ENCODE data around the gene RAB44. TPM values are rescaled to one million over a fixed set of nuclear protein-coding genes. Genes with fewer than 3 reads are reported as not detected.

RAB44 gene
- total RNA-seq, 1 experiment from 2014 or later, result not detected

GRCh38 chr6:36701401-36701991, 3.9 kb downstream of the RAB44 start:
- ATAC-seq, result peak; percentile 64

GRCh38 chr6:36702656-36703055, 5.0 kb downstream of the RAB44 start:
- DNase-seq (ENCODE audit: low read depth, low spot score), result no peak
- H3K4me3 ChIP-seq (ENCODE audit: low read depth in 2 of 2, low read length in 2 of 2), result no peak overlapping the region
- in situ Hi-C loops (cut with HindIII; ENCODE audit: low pct_unique_long_range_greater_than_20kb, low sequenced_read_pairs) (no loop called here), intact Hi-C loops (cut with micrococcal nuclease; ENCODE audit: unreplicated experiment) (no loop called here)
- CTCF ChIA-PET, result no interaction called here
- H3K4me1 ChIP-seq (ENCODE audit: control insufficient read depth, insufficient read depth, low read length), result no peaks in the 10 kb centered on the region
- no TSS peak for BruUV-seq (replicated peaks)
- no peaks in the 10 kb centered on the region for H3K27me3 ChIP-seq (ENCODE audit: control insufficient read depth, insufficient read depth, low read length)
- no peak overlapping the region for H3K27ac ChIP-seq (ENCODE audit: low read length)
- H3K36me3 ChIP-seq (ENCODE audit: control insufficient read depth, insufficient read depth, low read length), result no peaks in the 10 kb centered on the region
- no peaks in the 10 kb centered on the region for H3K9me3 ChIP-seq (ENCODE audit: control insufficient read depth, insufficient read depth, low read depth, low read length)
- TF ChIP-seq, protein P1, sequence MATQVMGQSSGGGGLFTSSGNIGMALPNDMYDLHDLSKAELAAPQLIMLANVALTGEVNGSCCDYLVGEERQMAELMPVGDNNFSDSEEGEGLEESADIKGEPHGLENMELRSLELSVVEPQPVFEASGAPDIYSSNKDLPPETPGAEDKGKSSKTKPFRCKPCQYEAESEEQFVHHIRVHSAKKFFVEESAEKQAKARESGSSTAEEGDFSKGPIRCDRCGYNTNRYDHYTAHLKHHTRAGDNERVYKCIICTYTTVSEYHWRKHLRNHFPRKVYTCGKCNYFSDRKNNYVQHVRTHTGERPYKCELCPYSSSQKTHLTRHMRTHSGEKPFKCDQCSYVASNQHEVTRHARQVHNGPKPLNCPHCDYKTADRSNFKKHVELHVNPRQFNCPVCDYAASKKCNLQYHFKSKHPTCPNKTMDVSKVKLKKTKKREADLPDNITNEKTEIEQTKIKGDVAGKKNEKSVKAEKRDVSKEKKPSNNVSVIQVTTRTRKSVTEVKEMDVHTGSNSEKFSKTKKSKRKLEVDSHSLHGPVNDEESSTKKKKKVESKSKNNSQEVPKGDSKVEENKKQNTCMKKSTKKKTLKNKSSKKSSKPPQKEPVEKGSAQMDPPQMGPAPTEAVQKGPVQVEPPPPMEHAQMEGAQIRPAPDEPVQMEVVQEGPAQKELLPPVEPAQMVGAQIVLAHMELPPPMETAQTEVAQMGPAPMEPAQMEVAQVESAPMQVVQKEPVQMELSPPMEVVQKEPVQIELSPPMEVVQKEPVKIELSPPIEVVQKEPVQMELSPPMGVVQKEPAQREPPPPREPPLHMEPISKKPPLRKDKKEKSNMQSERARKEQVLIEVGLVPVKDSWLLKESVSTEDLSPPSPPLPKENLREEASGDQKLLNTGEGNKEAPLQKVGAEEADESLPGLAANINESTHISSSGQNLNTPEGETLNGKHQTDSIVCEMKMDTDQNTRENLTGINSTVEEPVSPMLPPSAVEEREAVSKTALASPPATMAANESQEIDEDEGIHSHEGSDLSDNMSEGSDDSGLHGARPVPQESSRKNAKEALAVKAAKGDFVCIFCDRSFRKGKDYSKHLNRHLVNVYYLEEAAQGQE (IDR thresholded peaks at IDR 0.05; ENCODE audit: insufficient read depth in 1 of 2, low read depth in 2 of 2, low read length in 1 of 2), result no peak
- TF ChIP-seq, protein P2, sequence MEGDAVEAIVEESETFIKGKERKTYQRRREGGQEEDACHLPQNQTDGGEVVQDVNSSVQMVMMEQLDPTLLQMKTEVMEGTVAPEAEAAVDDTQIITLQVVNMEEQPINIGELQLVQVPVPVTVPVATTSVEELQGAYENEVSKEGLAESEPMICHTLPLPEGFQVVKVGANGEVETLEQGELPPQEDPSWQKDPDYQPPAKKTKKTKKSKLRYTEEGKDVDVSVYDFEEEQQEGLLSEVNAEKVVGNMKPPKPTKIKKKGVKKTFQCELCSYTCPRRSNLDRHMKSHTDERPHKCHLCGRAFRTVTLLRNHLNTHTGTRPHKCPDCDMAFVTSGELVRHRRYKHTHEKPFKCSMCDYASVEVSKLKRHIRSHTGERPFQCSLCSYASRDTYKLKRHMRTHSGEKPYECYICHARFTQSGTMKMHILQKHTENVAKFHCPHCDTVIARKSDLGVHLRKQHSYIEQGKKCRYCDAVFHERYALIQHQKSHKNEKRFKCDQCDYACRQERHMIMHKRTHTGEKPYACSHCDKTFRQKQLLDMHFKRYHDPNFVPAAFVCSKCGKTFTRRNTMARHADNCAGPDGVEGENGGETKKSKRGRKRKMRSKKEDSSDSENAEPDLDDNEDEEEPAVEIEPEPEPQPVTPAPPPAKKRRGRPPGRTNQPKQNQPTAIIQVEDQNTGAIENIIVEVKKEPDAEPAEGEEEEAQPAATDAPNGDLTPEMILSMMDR (IDR thresholded peaks at IDR 0.05), result no peak
- TF ChIP-seq SIN3A (IDR thresholded peaks at IDR 0.05; ENCODE audit: borderline replicate concordance, insufficient read depth, low read depth, low read length) (no peak), POLR2AphosphoS5 (IDR thresholded peaks at IDR 0.05; ENCODE audit: low read depth, low read length) (no peak), TCF7L2 (IDR thresholded peaks at IDR 0.05; ENCODE audit: low read depth, low read length) (no peak)
- ATAC-seq, result no peak
- POLR2A ChIA-PET, result no interaction called here

More at GRCh38 chr6:36701401-36701991, 3.9 kb downstream of the RAB44 start:
- Histone ChIP-seq H3K36me3 (ENCODE audit: control insufficient read depth, insufficient read depth, low read length) (no peaks in the 10 kb centered on the region), H3K4me3 (ENCODE audit: low read depth in 2 of 2, low read length in 2 of 2) (no peak overlapping the region), H3K4me1 (ENCODE audit: control insufficient read depth, insufficient read depth, low read length) (no peaks in the 10 kb centered on the region), H3K9me3 (ENCODE audit: control insufficient read depth, insufficient read depth, low read depth, low read length) (no peaks in the 10 kb centered on the region), H3K27me3 (ENCODE audit: control insufficient read depth, insufficient read depth, low read length) (no peaks in the 10 kb centered on the region), H3K27ac (ENCODE audit: low read length) (no peak overlapping the region)
- TF ChIP-seq, protein P2 (IDR thresholded peaks at IDR 0.05), result peak; percentile 70
- no peak for TF ChIP-seq POLR2AphosphoS5 (IDR thresholded peaks at IDR 0.05; ENCODE audit: low read depth, low read length)
- ChIA-PET CTCF (interaction anchor here (0.7 kb wide), 1 partner anchor 437 kb away, joined by 7 read pairs; no protein-coding TSS in a partner anchor), POLR2A (interaction anchor here (0.6 kb wide), 1 partner anchor 20 kb away, joined by 6 read pairs; no protein-coding TSS in a partner anchor)
- no TSS peak for BruUV-seq (replicated peaks)
- DNase-seq (ENCODE audit: low read depth, low spot score), result no peak
- intact Hi-C loops (cut with micrococcal nuclease; ENCODE audit: unreplicated experiment) (no loop called here), in situ Hi-C loops (cut with HindIII; ENCODE audit: low pct_unique_long_range_greater_than_20kb, low sequenced_read_pairs) (no loop called here)
